ENCODE results near the gene HOXC11.

GRCh38 chr12:54024127-54024526 is 51.2 kb downstream of the HOXC11 start:
- no peak for TF ChIP-seq CTCF (IDR thresholded peaks at IDR 0.05)
- TF ChIP-seq POLR2A (IDR thresholded peaks at IDR 0.05) = no peak

All from gastroesophageal sphincter (tissue), 3 donors.